AG04449 (cell line): ENCODE measurements around the gene CTDSP2.

ENCODE experiments used
- CTCF ChIA-PET: fragments of 350-600 bp; formaldehyde crosslinking; extraction: SDS; loops from one replicate; lab custom pipeline; 2021; ENCODE audit warnings: antibody characterized with exemption; lab: Yijun Ruan, JAX
- POLR2A ChIA-PET: fragments of 400-600, 350-600 bp; formaldehyde crosslinking; extraction: SDS; loops from one replicate; lab custom pipeline; 2020; ENCODE audit warnings: antibody characterized with exemption, inconsistent platforms; lab: Yijun Ruan, JAX
- DNase-seq: peaks from one replicate; pipeline ENCODE4 v3.0.0-alpha.2; 2010; ENCODE audit warnings: low read depth, low spot score
- H3K4me3 ChIP-seq: 2 replicates; pipeline ENCODE4 v1.5.1; 2011; ENCODE audit warnings: low read depth, mild to moderate bottlenecking, control low read depth, low read length
- TF ChIP-seq, protein P1 (sequence below): IDR thresholded peaks from one replicate; pipeline ENCODE4 v1.5.1; 2011; ENCODE audit warnings: mild to moderate bottlenecking, moderate library complexity, low read length, control low read depth, inconsistent platforms; ENCODE audit not compliant: insufficient read depth; ENCODE audit errors: missing control alignments

CTDSP2 gene

DNA sequence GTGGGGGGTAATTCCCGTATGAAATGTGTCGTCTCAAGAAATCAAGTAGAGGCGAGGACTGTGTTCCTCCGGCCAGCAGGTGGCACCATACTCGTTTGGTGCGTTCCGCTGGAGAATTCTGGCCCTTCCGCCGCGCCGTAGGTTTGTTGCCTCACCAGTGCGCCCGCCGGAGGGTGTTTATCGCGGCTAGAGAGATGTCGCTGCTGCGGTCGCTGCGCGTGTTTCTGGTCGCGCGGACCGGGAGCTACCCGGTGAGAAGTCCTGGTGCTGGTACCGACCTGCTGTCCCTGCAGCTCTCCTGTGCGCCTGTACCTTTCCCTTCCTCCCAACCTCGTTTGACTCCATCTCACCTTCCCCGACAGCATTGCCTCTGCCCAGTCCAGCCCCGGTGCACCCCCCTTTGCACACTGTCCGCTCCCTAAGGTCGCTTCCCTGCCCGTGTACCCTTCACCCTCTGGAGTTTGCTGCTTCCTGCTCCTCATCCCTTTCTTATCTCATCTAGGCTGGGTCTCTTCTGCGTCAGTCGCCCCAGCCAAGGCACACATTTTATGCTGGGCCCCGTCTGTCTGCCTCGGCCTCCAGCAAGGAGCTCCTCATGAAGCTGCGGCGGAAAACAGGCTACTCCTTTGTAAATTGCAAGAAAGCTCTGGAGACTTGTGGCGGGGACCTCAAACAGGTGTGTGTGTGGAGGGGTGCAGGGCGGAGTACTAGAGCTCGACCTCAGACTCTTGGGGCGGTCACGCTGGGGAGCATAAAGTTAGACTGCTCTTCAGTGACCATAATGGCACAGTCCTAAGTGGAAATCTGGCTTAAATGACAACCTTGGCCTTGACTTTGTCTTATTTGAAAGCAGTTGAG, 63.7 kb downstream of the CTDSP2 start, which contains the start of gene TSFM:
Gene TSFM (plus strand): TSS at position 180 of the 858 bp plus-strand sequence. CDS start 15 bp downstream, at position 195.
- TF ChIP-seq, protein P1, sequence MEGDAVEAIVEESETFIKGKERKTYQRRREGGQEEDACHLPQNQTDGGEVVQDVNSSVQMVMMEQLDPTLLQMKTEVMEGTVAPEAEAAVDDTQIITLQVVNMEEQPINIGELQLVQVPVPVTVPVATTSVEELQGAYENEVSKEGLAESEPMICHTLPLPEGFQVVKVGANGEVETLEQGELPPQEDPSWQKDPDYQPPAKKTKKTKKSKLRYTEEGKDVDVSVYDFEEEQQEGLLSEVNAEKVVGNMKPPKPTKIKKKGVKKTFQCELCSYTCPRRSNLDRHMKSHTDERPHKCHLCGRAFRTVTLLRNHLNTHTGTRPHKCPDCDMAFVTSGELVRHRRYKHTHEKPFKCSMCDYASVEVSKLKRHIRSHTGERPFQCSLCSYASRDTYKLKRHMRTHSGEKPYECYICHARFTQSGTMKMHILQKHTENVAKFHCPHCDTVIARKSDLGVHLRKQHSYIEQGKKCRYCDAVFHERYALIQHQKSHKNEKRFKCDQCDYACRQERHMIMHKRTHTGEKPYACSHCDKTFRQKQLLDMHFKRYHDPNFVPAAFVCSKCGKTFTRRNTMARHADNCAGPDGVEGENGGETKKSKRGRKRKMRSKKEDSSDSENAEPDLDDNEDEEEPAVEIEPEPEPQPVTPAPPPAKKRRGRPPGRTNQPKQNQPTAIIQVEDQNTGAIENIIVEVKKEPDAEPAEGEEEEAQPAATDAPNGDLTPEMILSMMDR = peak; percentile 95
- peak; percentile 69 for DNase-seq
- CTCF ChIA-PET = interaction anchor here (0.8 to 9.4 kb wide), 31 partner anchors 9 to 153 kb away, joined by 3 to 199 read pairs (median 5); partner anchors contain the start of genes CDK4, CTDSP2, CYP27B1 and EEF1AKMT3
- H3K4me3 ChIP-seq = peak within 1 kb of the TSS; percentile 94
- POLR2A ChIA-PET = interaction anchor here (1.2 kb wide), 1 partner anchor 10 kb away, joined by 5 read pairs; the partner anchor contains the start of genes EEF1AKMT3 and METTL1

DNA sequence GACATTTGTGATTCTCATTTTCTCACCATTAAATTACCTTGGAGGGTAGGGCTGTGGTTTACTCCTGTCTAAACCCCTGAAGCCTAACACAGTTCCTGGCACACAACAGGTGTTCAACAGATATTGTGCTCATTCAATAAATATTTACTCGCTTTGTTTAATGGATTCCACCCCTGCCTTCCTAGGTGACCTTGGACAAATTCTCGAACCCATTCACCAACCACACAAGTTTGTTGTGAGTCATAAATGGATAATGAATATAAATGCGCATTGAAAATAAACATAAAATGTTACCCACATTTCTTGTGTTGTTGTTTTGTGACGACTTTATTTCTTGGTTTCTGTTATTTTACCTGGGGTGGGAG, 64.3 kb downstream of the CTDSP2 start:
- H3K4me3 ChIP-seq = no peak overlapping the region
- ChIA-PET POLR2A (no interaction called here), CTCF (interaction anchor here (0.8 to 9.4 kb wide), 21 partner anchors 9 to 154 kb away, joined by 3 to 199 read pairs (median 5); partner anchors contain the start of genes CDK4, CYP27B1, EEF1AKMT3 and METTL1)
- no peak for DNase-seq
- TF ChIP-seq, protein P1 = no peak

DNA sequence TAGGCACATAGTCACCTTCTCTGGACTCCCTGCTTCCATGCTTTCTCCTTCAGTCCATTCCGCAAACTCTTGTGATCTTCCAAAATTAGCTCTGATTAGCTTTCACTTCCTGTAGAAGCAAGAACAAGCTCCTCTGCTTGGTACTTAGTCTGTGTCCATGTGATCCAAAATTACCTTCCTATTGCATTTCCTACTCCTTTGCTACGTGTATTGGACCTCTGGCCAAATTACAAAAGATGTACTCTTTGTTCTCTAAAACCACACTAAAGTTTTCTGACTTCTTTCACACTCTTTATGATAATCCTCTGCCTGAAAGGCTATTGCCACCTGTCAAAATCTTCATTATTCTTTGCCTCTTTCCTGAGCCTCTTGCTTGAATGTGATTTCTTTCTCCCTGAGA, 64.7 kb downstream of the CTDSP2 start:
- CTCF ChIA-PET = interaction anchor here (1.0 to 9.4 kb wide), 10 partner anchors 9 to 123 kb away, joined by 3 to 199 read pairs (median 4); partner anchors contain the start of genes CYP27B1, EEF1AKMT3 and METTL1
- DNase-seq = no peak
- POLR2A ChIA-PET = no interaction called here
- TF ChIP-seq, protein P1 = no peak
- no peak overlapping the region for H3K4me3 ChIP-seq

DNA sequence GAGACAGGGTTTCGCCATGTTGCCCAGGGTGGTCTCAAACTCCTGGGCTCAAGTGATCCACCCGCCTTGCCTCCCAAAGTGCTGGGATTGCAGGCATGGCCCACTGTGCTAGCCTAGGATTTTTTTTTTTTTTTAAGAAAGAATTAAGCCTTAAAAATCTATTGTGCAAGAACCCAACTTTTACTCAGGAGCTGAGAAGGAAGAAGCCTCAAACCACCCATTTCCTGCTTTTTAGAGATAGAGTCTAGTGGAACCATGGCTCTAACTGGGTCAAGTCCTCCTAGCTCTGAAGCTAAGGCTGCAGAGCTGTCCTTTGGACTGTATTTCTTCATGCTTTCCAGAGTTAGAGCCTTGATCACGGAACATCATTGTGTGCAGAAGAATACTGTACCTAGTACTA, 65.3 kb downstream of the CTDSP2 start:
- no peak for DNase-seq
- no peak overlapping the region for H3K4me3 ChIP-seq
- CTCF ChIA-PET = interaction anchor here (1.0 to 9.4 kb wide), 10 partner anchors 8 to 123 kb away, joined by 3 to 199 read pairs (median 4); partner anchors contain the start of genes CYP27B1, EEF1AKMT3 and METTL1
- POLR2A ChIA-PET = no interaction called here
- TF ChIP-seq, protein P1 = no peak

DNA sequence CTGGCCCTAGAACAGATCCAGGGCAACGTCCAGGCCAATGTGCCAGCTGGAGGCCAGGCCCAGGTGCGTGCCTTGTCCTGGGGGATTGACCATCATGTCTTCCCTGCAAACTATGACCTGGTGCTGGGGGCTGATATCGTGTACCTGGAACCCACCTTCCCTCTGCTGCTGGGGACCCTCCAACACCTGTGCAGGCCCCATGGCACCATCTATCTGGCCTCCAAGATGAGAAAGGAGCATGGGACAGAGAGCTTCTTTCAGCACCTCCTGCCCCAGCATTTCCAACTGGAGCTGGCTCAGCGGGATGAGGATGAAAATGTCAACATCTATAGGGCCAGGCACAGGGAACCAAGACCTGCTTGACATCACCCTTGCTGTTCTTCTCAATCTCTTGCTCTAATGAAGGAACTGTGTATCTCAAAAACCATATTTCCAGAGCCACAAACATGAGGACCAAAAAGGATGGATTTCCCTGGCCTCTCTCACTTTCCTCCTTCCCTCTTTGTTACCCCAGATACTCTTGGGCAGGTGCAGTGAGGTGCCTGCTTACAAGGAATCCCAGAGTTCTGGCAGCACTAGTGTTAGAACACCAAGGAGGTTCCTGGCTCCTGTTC, 66.1 kb downstream of the CTDSP2 start:
- ChIA-PET CTCF (interaction anchor here (0.9 to 9.4 kb wide), 11 partner anchors 7 to 197 kb away, joined by 3 to 199 read pairs (median 4); partner anchors contain the start of genes EEF1AKMT3 and METTL1), POLR2A (interaction anchor here (1.4 kb wide), 1 partner anchor 10 kb away, joined by 4 read pairs; no protein-coding TSS in a partner anchor)
- H3K4me3 ChIP-seq = no peak overlapping the region
- TF ChIP-seq, protein P1 = no peak
- DNase-seq = no peak
